ENCODE data around the gene MGRN1.

GRCh38 chr16:4682616-4683254 lies 58.1 kb downstream of the MGRN1 start:
- TF ChIP-seq MAX (IDR thresholded peaks at IDR 0.05) (no peak), RAD21 (IDR thresholded peaks at IDR 0.05; ENCODE audit: low read depth) (peak; percentile 25; the same call in 1 of the 2 replicates), TAF1 (IDR thresholded peaks at IDR 0.05; ENCODE audit: low read depth) (no peak), FOXM1 (IDR thresholded peaks at IDR 0.05; ENCODE audit: borderline replicate concordance, low read depth) (no peak), EP300 (IDR thresholded peaks at IDR 0.05; ENCODE audit: borderline replicate concordance) (no peak), CEBPB (IDR thresholded peaks at IDR 0.05) (no peak), USF1 (IDR thresholded peaks at IDR 0.05) (no peak), REST (IDR thresholded peaks at IDR 0.05; ENCODE audit: low read depth) (no peak), CREB1 (IDR thresholded peaks at IDR 0.05; ENCODE audit: low read depth) (no peak), TCF12 (IDR thresholded peaks at IDR 0.05; ENCODE audit: low read depth) (no peak), YY1 (IDR thresholded peaks at IDR 0.05; ENCODE audit: low read depth) (no peak), EGR1 (IDR thresholded peaks at IDR 0.05) (no peak)

Data from Ishikawa (cell line).